GM21786 (cell line): Measurements from ENCODE around the gene CLASP2.
"Not testable (repeated sequence)": the region's sequence is repeated elsewhere in the genome, so short reads cannot be mapped to it uniquely, and the experiment has no call there.

Experiments used
- ATAC-seq: cut with Tn5 transposase; IDR thresholded peaks from one replicate; pipeline ENCODE4 v1.9.1; 2021; ENCODE audit not compliant: unreplicated experiment

CLASP2 gene

GRCh38 chr3:33459577-33459976 lies 258.5 kb downstream of the CLASP2 start:
- ATAC-seq = not testable (repeated sequence)

GRCh38 chr3:33458446-33458845 lies 259.6 kb downstream of the CLASP2 start:
- no peak for ATAC-seq

DNA sequence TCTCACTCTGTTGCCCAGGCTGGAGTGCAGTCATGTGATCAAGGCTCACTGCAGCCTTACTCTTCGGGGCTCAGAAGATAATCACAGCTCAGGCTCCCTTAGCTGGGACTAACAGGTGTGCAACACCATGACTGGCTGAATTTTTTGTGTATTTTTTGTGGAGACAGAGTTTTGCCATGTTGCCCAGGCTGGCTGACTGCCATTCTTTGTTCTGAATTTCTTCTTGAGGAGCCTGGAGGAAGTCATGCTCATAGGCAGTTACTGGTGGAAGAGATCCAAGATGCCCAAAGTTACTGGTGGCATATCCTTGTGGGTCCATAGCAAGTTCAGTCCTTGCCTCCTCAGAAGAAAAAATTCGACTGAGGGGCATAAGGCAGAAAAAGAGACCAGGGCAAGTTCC lies 261.3 kb downstream of the CLASP2 start:
- ATAC-seq = no peak

DNA sequence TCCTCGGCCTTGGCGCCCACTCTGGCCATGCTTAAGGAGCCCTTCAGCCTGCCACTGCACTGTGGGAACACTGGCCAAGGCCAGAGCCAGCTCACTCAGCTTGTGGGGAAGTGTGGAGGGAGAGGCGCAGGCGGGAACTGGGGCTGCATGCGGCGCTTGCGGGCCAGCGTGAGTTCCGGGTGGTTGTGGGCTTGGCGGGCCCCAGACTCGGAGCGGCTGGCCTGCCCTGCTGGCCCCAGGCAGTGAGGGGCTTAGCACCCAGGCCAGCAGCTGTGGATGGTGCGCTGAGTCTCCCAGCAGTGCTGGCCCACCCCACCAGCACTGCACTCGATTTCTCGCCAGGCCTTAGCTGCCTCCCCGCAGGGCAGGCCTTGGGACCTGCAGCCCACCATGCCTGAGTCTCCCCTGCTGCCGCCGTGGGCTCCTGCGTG lies 264.7 kb downstream of the CLASP2 start:
- no peak for ATAC-seq

GRCh38 chr3:33451994-33452393 lies 266.1 kb downstream of the CLASP2 start:
- not testable (repeated sequence) for ATAC-seq

GRCh38 chr3:33447958-33448357 lies 270.1 kb downstream of the CLASP2 start:
- no peak for ATAC-seq

DNA sequence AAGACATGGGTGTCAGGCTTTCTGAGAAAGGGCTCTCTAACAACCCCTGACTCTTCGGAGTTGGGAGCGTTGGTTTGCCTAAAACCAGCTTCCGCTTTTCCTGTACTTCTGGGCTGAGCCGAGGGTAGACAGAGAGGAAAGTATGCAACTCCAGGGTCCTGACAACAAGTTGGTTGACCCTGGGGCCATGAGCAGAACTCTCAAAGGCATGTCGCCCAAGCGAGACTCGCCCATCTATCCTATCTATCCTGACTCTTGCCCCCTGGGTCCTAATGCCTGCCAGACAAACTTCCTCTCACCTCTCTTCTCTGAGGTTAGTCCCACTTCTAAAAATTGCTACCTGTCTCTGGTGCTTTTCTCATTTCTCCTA lies 270.8 kb downstream of the CLASP2 start:
- ATAC-seq = not testable (repeated sequence)
